PC-9 (cell line): ENCODE data around the gene CNTN5. TPM values are rescaled to one million over a fixed set of nuclear protein-coding genes. Genes with fewer than 3 reads are reported as not detected.
A peak's percentile ranks its signal among the peaks of the same experiment; 100 is the strongest.

Experiments
- BruUV-seq: library from RNA; stranded (reverse); fragments of 400-500 nt; replicated peaks from 2 replicates; lab custom pipeline; 2021; lab: Mats Ljungman, UMichigan
- CTCF ChIA-PET: fragments of 300-600 bp; sonication (Branson Sonifier 250); formaldehyde crosslinking; loops from one replicate; lab custom pipeline; 2022; ENCODE audit warnings: antibody characterized with exemption; lab: Charles Lee
- POLR2A ChIA-PET: fragments of 300-600 bp; sonication (Branson Sonifier 250); formaldehyde crosslinking; loops from one replicate; lab custom pipeline; 2022; ENCODE audit warnings: antibody characterized with exemption; ENCODE audit not compliant: unreplicated experiment; lab: Charles Lee
- DNase-seq, 2 experiments: peaks; one replicate each; pipeline versions ENCODE4 v3.0.0 to v3.0.0-alpha.2; 2015 to 2022; ENCODE audit warnings: mixed read lengths in 1 of 2
- H2AFZ ChIP-seq: fragments of 200-600 bp; sonication (generic); 2 replicates; pipeline ENCODE4 v1.8.1; 2017; ENCODE audit warnings: antibody characterized with exemption
- H3F3A ChIP-seq: fragments of 200-600 bp; sonication (generic); 2 replicates; pipeline ENCODE4 v1.8.1; 2017; ENCODE audit warnings: antibody characterized with exemption, mild to moderate bottlenecking, low read depth; ENCODE audit not compliant: insufficient read depth
- H3K27ac ChIP-seq: fragments of 200-600 bp; sonication (generic); 2 replicates; pipeline ENCODE4 v1.6.1; 2016; ENCODE audit warnings: mixed run types
- H3K27me3 ChIP-seq: fragments of 200-600 bp; sonication (generic); 2 replicates; pipeline ENCODE4 v1.6.1; 2016; ENCODE audit warnings: low read depth, mixed run types; ENCODE audit not compliant: insufficient read depth
- H3K36me3 ChIP-seq: fragments of 200-600 bp; sonication (generic); 2 replicates; pipeline ENCODE4 v1.6.1; 2016; ENCODE audit warnings: low read depth, mixed run types
- H3K4me1 ChIP-seq: fragments of 200-600 bp; sonication (generic); replicated peaks from 2 replicates; pipeline ENCODE4 v1.6.1; 2016; ENCODE audit warnings: mixed run types; ENCODE audit not compliant: insufficient read depth
- H3K4me2 ChIP-seq: fragments of 200-600 bp; sonication (generic); 2 replicates; pipeline ENCODE4 v1.6.1; 2017; ENCODE audit warnings: mixed run types
- H3K4me3 ChIP-seq: fragments of 200-600 bp; sonication (generic); 2 replicates; pipeline ENCODE4 v1.6.1; 2016; ENCODE audit warnings: mixed run types
- H3K79me2 ChIP-seq: fragments of 200-600 bp; sonication (generic); 2 replicates; pipeline ENCODE4 v1.6.1; 2017; ENCODE audit warnings: low read depth, mixed run types
- H3K9me2 ChIP-seq: fragments of 200-600 bp; sonication (generic); 2 replicates; pipeline ENCODE4 v1.8.1; 2017; ENCODE audit warnings: mild to moderate bottlenecking; ENCODE audit not compliant: insufficient read depth
- H3K9me3 ChIP-seq: fragments of 200-600 bp; sonication (generic); 2 replicates; pipeline ENCODE4 v1.8.1; 2016; ENCODE audit warnings: low read depth; ENCODE audit not compliant: insufficient read depth
- H4K20me1 ChIP-seq: fragments of 200-600 bp; sonication (generic); 2 replicates; pipeline ENCODE4 v1.8.1; 2017; ENCODE audit not compliant: insufficient read depth
- CTCF ChIP-seq: fragments of 200-600 bp; sonication (generic); conservative IDR thresholded peaks from 2 replicates; pipeline ENCODE4 v1.6.1; 2017; ENCODE audit warnings: mixed run types, antibody characterized with exemption, mild to moderate bottlenecking, moderate library complexity
- EZH2 ChIP-seq: fragments of 200-600 bp; sonication (generic); IDR thresholded peaks from 2 replicates; pipeline ENCODE4 v1.8.0; 2017; ENCODE audit warnings: antibody characterized with exemption, low read depth
- intact Hi-C: fragments of 100-400 bp; cut with micrococcal nuclease; formaldehyde crosslinking; loops from one replicate; pipeline ENCODE4 v1.10.0; 2022; ENCODE audit not compliant: unreplicated experiment
- total RNA-seq: library from RNA; stranded (reverse); gene quantifications from 2 replicates; pipeline ENCODE4 v1.2.3, GENCODE V29; 2021

Gene CNTN5
- total RNA-seq, 1 experiment from 2014 or later = not detected

- intact Hi-C loops = loop anchor here (5.0 kb wide), 1 partner anchor 248 kb away; no protein-coding TSS in a partner anchor
- CTCF ChIA-PET = no interaction called here
- Histone ChIP-seq H3K27ac (no peak overlapping the region), H3K4me2 (no peak overlapping the region), H3K4me1 (no peaks in the 10 kb centered on the region), H2AFZ (no peak overlapping the region), H3F3A (no peaks in the 10 kb centered on the region), H3K27me3 (no peaks in the 10 kb centered on the region), H3K79me2 (no peaks in the 10 kb centered on the region), H3K9me2 (no peaks in the 10 kb centered on the region), H3K4me3 (no peak overlapping the region), H3K36me3 (no peaks in the 10 kb centered on the region), H3K9me3 (no peaks in the 10 kb centered on the region), H4K20me1 (no peaks in the 10 kb centered on the region)
- BruUV-seq = no TSS peak
- peak in 1 of 2 experiments; percentile 45 for DNase-seq
- POLR2A ChIA-PET = no interaction called here
- TF ChIP-seq EZH2 (no peak), CTCF (no peak)
Observed at GRCh38 chr11:100329352-100329751, 1308.6 kb downstream of the CNTN5 start.

- Histone ChIP-seq H3K9me2 (no peaks in the 10 kb centered on the region), H3K36me3 (no peaks in the 10 kb centered on the region), H3K79me2 (no peaks in the 10 kb centered on the region), H4K20me1 (no peaks in the 10 kb centered on the region), H3K4me1 (no peaks in the 10 kb centered on the region), H3F3A (no peaks in the 10 kb centered on the region), H3K27me3 (no peaks in the 10 kb centered on the region), H3K4me3 (no peak overlapping the region), H3K27ac (no peak overlapping the region), H2AFZ (no peak overlapping the region), H3K9me3 (no peaks in the 10 kb centered on the region), H3K4me2 (no peak overlapping the region)
- no TSS peak for BruUV-seq
- no peak for DNase-seq
- ChIA-PET POLR2A (no interaction called here), CTCF (no interaction called here)
- TF ChIP-seq CTCF (no peak), EZH2 (no peak)
- intact Hi-C loops = no loop called here
Observed at GRCh38 chr11:100336873-100337272, 1316.1 kb downstream of the CNTN5 start.

GRCh38 chr11:100338144-100338840 lies 1317.5 kb downstream of the CNTN5 start:
- H3K4me2 ChIP-seq = no peak overlapping the region
- H3K79me2 ChIP-seq = no peaks in the 10 kb centered on the region
- no peak overlapping the region for H2AFZ ChIP-seq
- H3K9me3 ChIP-seq = no peaks in the 10 kb centered on the region
- no peaks in the 10 kb centered on the region for H3K27me3 ChIP-seq
- no peaks in the 10 kb centered on the region for H3F3A ChIP-seq
- BruUV-seq = no TSS peak
- TF ChIP-seq EZH2 (no peak), CTCF (no peak)
- H3K9me2 ChIP-seq = no peaks in the 10 kb centered on the region
- DNase-seq = no peak
- ChIA-PET POLR2A (no interaction called here), CTCF (no interaction called here)
- intact Hi-C loops = no loop called here
- H3K36me3 ChIP-seq = no peaks in the 10 kb centered on the region
- no peaks in the 10 kb centered on the region for H3K4me1 ChIP-seq
- no peaks in the 10 kb centered on the region for H4K20me1 ChIP-seq
- H3K27ac ChIP-seq = no peak overlapping the region
- no peak overlapping the region for H3K4me3 ChIP-seq
